Activated CD4-positive, CD25-positive, alpha-beta regulatory T cell treated with anti-CD3 and anti-CD28 coated beads, Interleukin-2, amount 50 U/mL, for 72 hours (primary cell): ENCODE measurements around the gene RPS15.

Source experiments
- DNase-seq: peaks from one replicate; pipeline ENCODE4 v3.0.0; 2021

Gene RPS15

DNA sequence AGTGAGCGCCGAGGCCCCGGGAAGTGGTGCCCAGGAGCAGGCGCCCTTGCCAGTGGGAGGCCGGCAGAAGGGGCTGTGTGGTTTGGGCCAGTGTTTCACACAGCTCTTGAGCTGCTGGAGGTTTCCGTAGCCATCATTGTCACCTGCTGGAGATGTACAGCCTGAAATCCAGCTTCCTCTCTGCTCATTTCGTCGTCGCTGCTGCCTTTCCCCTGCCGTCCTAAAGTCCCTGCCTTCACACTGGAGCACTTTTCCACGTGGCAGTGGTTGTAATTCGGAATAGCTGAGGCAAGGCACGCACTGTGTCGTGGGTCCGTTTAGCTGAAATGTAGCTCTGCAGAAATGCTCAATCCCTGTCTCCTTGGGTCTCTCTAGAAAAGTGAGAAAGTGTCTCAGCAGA lies 17.6 kb upstream of the RPS15 start:
- DNase-seq: no peak

DNA sequence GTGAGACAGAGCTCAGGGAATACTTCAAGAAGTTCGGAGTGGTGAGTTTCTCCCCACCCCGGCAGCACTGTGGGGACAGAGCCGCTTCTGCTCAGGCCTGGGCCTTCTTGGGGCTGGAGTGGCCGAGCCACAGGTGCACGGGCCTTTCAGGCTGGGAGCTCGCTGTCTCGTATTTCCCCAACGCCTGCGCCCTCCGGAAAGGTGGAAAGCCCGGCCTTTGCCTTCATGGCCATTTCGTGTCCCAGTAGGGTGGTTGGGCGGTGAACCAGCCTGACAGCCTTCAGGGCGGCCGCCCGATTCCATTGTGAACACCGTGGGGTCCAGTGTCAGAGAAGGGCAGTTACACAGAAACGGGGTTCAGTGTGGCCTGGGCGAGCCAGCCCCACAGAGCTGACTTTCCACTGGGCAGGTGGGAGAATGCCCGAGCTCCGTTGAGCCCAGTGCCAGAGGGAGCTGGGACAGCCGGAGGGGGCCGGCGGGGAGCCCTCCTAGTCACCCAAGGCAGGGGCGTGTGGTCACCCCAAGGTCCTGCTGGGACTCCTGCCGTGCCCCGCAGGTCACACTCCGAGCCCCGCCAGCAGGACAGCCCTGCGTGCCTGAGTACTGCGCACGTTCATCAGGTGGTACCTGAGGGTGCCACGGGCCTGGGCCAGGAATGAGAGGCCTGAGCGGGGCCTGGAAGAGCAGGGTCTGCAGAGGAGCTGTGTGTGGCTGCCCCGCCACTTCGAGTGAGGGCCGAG lies 16.8 kb upstream of the RPS15 start:
- DNase-seq: no peak

- DNase-seq: no peak
Measured at GRCh38 chr19:1421958-1422305, 16.3 kb upstream of the RPS15 start.

- no peak for DNase-seq
Measured at GRCh38 chr19:1422360-1422759, 15.8 kb upstream of the RPS15 start.

GRCh38 chr19:1422943-1423342 lies 15.3 kb upstream of the RPS15 start:
- no peak for DNase-seq

- DNase-seq: no peak
Measured at GRCh38 chr19:1423436-1424191, 14.6 kb upstream of the RPS15 start.

- DNase-seq: no peak
Measured at GRCh38 chr19:1424192-1424955, 13.8 kb upstream of the RPS15 start.

- DNase-seq: no peak
Measured at GRCh38 chr19:1425102-1425837, 12.9 kb upstream of the RPS15 start.

GRCh38 chr19:1425902-1426301 lies 12.3 kb upstream of the RPS15 start:
- no peak for DNase-seq

GRCh38 chr19:1426736-1427135 lies 11.5 kb upstream of the RPS15 start:
- no peak for DNase-seq

DNA sequence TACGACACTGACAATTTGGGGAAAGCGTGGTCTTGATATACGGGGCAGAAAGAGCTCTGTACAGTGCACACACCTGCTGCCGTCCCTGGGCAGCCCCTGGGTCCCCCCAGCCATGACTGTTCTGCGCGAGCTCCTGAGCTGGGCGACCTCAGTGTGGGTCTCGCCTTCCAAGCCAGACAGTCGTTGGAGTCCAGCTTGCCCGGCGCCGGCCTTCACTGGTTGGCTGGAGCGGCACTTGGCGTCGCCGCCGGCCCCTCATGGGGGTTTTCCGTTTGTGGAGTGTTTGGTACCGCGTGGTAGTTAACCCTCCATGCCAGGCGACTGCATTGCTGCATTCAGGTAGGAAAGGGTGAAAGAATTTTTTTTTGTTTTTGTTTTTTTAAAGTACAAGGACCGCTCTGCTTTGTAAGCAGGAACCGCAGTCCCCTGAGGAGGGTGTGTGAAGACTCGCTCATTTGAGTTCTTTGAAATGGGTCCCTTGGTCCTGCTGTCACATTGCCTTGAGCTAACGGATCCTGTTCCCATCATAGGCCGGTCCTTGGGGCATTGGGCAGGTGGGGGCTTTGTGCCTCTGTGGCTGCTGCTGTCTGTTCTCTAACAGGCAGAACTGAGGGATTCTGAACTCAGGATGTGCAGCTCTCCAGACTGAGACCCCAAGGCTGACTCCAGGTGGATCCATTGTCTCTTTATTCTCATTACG lies 10.8 kb upstream of the RPS15 start:
- DNase-seq: no peak

DNA sequence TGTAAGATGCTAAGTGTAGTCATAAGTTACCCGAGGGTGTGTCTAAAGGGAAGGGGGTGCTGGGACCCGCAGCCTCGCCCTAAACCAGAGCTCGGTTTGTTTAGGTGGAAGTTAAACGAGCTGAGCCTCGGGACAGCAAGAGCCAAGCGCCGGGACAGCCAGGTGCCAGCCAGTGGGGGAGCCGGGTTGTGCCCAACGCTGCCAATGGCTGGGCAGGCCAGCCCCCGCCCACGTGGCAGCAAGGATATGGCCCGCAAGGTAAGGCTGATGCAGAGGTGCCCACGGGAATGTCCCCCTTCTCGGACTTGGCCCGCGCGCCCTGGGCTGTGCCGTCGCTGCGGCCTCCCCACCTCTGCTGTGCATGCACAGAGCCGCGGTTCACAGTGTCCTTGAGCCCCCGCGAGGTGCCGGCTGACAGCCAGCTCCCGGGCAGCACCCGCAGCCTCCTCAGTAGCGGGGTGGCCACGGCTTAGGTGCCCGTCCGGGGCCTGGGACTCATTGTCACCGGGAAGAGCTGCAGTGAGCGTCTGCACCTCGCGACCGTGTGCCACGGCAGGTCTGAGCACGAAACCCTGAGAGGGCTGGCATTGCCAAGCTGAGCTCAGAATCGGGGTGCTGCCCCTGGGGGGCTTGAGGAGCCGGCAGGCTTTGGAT lies 9.3 kb upstream of the RPS15 start:
- no peak for DNase-seq

DNA sequence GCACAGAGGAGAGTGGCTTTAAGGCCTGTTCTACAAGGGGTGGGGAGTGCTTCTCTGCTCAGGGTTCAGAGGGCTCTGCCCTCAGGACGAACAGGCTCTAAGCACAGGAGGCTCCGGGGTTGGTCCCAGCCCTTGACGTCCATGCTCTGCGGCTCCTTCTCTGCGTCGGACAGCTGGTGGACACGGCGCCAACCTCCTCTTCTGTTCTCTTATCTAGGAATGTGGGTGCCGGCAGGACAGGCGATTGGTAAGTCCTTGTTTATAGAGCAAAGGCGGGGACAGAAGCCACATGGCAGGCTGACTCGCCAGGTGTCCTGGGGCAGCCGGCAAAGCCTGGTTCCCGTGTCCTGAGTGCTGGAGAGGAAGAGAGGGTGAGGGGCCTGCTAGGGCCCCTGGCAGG lies 8.4 kb upstream of the RPS15 start:
- DNase-seq: no peak

- no peak for DNase-seq
Measured at GRCh38 chr19:1430246-1430645, 8.0 kb upstream of the RPS15 start.

DNA sequence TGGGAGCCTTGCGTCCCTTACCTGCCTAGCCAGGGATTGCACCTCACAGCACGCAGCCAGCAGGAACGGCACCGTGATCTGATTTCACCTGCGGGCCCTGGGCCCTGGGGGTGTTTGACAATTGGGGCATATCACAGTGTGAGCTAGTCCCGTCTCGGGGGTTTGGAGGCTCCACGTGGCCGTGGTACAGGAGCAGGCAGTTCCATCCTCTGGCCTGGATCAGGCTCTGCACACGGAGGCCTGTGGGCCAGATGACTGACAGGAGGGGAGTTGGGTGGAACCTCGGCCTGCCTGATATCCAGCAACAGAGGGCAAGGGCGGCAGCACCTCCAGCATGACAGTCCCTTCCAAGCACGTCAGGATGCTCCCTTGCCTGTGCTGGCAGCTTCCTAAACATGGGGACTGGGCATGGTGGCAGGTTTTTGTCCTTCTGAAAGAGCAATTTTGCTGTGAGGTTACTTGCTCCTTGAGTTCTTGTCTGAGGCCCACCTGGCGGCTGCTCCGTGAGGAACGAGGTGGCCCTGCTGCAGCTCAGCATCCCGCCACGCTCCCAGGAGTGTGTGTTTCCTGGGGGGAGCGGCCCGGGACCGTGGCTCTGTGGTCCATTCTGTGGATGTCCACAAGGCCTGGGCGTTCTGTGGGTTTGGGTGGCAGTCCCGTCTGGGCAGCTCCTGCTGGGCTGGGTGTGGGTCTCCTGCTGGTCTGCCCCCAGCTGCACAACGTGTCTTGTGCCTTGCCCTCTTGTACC lies 6.3 kb upstream of the RPS15 start:
- DNase-seq: no peak

DNA sequence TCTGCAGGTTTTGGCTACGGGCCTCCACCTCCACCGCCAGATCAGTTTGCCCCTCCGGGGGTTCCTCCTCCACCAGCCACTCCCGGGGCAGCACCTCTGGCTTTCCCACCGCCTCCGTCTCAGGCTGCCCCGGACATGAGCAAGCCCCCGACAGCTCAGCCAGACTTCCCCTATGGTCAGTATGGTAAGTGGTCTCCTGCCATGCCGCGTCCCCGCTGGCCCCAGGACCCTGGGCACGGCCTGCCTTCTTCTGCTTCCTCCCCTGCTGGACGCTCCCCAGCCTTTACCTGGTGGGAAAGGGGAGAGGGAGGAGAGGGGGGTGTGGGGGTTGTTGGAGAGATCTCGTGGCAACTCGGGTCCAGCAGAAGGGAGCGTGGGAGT lies 5.7 kb upstream of the RPS15 start:
- DNase-seq: no peak

- no peak for DNase-seq
Measured at GRCh38 chr19:1433119-1434039, 4.8 kb upstream of the RPS15 start.

- no peak for DNase-seq
Measured at GRCh38 chr19:1434040-1434366, 4.2 kb upstream of the RPS15 start.

DNA sequence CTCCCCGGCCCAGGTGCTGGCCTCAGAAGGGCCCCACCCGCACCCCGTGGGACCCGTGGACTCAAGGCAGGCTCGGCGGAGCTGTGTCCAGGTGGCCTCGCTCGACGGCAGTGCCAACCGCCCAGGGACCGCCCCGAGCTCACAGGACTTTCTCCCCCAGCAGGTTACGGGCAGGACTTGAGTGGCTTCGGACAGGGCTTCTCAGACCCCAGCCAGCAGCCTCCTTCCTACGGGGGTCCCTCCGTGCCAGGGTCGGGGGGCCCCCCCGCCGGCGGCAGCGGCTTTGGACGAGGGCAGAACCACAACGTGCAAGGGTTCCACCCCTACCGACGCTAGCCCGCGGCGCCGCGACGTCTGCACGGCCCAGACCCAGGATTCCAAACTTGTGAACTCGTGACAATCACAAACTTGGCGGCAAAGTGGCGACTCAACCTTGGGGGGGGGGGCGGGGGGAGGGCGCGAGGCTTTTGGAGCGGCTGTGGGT lies 3.6 kb upstream of the RPS15 start:
- no peak for DNase-seq

DNA sequence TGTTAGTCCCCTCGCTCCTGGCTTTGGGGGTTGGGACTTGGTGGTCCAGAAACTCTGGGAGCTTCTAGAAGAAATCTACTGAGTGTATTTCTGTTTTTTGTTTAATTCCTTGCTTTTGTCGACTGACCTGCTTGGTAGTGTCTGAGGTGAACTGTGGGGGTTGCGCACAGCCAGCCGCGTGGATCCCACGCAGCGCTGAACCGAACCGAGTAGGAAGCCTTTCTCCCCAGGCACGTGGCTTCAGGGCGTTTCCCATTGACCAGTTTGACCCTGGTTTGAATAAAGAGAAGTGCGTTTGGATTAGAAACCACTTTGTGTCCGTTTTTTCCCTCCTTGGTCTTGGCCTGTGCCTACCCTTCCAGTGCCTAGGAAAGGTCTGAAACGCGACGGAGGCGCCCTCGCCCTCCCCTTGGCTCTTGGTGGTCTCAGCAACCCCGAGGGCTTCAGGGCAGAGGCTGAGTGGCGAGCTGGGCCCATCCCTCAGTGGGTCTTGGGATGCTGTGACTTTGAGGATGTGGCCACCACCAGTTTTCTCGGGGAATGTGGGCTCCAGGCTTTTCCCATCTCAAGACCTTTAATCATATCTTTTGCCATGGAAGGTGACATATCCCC lies 2.7 kb upstream of the RPS15 start:
- DNase-seq: no peak
